ENCODE results near the gene PTP4A2.
"Not testable (repeated sequence)": the region's sequence is repeated elsewhere in the genome, so short reads cannot be mapped to it uniquely, and the experiment has no call there.

PTP4A2 gene

DNA sequence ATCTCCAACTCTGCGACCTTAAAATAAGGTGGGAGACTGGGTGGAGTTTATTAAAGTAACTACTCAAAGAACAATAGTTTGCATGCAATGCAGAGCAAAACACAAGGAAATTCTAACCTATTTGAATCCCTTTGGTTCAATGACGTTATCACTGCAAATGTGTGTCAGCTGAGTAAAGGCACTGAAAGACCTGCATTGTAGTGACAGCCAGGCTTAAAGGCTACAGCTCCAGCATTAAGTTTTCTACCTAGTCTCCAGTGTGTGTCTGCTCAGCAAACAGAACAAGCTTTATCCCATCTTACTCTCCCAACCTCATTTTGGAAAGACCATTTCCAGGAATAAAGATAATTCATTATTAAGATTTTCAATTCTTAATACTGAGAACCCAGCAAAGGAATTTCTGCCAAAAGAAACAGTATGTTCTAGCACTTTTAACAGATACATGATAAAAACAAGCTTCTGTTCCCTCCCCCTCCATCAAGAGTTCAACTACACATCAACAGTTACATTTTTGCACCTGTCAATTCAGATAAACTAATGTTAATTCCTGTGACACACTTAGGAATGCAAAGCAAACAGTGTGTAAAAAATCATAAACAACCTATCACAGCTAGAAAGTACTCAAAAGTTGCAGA lies 14.2 kb downstream of the PTP4A2 start:
- DNase-seq: no peak

DNA sequence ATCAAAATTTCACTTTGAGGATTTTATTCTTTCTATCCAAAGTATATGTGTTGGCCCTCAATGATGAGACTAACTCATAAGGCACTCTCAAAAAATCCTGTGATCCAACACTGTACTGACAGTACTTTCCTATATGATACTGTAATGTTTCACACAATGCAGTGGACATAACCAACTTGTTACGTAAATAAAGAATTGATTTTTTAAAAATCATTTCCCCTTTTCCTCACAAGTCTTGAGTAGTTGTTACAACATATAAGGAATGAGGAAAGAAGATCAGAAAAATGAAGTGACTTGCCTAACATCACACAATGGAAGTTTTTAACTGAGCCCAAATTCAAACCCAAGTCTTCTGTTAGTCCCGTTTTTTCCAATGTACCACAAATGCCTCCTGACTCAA lies 17.2 kb downstream of the PTP4A2 start:
- no peak for DNase-seq

DNA sequence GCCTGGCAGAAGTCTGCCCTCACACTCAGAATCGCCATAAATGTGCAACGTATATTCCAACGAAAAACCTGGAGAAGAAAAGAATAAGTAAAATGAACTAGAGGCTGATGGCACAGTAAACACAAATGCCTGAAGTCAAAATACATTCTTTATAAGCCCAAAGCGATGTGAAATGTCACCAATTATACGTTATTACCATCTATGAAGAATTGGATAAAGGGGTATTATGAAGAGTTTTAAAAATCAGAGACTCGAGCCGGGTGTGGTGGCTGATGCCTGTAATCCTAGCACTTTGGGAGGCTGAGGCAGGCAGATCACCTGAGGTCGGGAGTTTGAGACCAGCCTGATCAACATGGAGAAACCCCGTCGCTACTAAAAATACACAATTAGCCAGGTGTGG lies 18.6 kb downstream of the PTP4A2 start:
- DNase-seq: no peak

DNA sequence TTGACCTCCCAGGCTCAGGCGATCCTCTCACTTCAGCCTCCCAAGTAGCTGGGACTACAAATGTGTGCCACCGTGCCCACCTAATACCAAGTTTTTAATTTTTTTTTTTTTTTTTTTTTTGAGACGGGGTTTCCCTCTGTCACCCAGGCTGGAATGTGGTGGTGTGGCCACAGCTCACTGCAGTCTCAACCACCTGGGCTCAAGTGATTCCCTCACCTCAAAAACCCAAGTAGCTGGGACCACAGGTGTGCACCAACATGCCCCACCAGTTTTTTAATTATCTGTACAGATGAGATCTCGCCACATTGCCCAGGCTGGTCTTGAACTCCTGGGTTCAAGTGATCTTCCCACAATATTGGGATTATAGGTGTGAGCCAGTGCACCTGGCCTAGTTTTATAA lies 22.7 kb downstream of the PTP4A2 start:
- DNase-seq: no peak

DNA sequence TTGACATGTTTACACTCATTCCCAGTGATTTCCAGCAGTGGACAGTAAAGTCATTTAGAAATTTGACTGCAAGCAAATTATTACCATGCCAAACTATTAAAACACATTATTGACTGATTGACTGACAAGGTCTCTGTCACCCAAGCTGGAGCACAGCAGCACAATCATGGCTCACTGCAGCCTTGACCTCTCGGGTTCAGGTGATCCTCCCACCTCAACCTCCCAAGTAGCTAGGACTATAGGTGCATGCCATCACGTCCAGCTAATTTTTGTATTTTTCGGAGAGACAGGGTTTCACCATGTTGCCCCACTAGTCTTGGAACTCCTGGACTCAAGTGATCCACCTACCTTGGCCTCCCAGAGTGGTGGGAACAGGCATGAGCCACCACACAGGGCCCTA lies 24.2 kb downstream of the PTP4A2 start:
- DNase-seq: no peak

DNA sequence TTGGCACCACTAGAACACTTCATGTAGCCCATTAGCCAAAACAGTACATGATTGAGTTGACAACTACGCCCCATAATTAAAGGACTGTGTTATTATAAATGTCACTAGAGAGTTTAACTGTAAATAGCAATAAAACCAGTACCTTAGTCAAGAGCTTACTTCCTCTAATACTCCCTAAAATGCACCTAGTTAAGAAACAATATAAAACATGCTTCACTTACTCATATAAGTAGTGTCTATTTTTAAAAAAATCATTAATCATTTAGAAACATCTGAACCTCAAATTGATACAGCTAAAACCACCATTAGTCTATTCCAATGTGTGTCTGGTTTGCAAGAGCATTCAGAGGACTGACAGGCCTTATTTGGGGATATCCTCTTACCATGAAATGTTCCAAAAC lies 25.3 kb downstream of the PTP4A2 start:
- no peak for DNase-seq

DNA sequence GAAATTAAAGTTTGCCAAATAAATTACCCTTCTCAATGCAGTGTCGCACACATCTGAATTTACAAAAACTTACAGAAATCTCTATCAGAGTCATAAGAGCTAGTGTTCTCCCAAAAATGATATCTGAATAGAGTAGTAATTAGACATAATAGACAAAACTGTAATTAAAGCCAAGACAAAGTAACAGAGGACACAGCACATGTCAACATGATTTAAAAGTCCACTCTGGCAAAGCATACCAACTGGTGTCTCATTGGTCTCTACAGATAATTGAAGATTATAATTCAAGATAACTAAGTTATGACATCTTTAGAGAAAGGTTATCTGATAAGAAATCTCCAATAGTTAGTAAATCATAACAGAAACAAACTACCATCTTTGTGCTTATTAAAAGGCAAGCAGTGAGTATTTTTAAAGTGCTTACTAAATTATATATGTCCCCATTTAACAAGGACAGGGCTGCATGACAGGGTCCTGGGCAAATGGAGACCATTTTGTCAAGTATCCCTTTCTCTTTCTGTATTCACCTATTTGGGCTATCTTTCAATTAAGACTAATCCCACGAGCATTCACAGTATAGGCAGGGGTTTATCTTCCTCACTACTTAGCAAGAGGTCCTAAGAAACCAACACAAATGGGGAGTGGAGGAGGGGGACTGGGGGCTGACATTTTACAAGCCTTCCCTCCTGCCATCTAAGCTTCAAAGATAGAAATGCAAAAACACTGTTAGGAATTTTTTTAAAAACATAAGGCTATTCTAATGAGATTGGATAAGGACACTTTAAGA lies 26.0 kb downstream of the PTP4A2 start:
- no peak for DNase-seq

DNA sequence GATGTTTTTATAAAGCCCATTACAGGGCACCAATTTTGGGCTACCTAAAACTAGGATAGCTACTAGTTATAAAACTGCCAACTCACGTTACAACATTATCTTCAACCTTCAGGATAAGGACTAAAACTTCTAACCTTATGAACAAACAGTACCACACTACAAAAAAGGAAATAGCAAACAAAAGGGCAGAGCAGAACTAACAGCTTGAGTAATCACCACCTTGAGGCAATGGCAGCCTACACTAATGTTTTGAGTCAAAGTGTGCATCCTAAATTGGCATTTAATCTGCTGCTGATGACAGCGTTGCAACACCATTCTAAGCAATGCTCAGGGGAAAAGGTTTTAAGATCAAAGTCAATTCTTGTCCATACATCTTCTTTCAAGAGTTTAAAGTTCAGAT lies 27.2 kb downstream of the PTP4A2 start:
- no peak for DNase-seq

DNA sequence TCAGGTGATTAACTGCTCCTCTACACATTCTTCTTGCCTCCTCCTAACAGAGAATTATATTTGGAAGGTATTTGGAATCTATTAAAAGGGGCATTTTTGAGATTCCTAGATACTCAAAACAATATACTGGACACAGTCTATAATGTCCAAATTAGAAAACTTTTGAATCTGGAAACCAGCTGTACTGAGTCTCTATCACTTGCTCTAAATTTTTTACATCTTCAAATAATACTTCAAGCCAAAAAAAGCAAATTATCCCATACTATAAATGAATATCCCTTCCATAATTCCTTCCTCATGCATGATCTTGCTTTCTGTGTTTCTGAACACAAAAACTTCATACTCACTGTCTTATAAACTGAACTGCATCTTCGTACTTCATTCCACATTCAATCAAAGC lies 28.5 kb downstream of the PTP4A2 start:
- no peak for DNase-seq

DNA sequence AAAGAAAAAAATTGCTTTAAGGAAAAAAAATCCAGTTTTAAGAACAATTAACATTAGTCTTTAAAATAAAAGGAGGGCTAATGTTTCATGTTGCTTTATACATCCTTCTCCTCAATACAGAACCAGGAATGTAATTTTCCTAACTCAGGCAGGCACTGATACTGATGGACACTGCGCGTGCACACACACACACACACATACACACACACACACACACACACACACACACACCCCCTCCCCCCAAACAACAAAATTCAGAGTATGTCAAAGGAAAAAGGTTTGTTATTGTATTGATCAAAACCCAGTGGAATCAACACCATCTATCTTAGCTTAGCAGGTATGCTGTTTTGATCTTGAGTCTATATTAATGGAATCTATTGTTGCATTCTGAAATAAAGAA lies 31.6 kb downstream of the PTP4A2 start:
- DNase-seq: no peak

DNA sequence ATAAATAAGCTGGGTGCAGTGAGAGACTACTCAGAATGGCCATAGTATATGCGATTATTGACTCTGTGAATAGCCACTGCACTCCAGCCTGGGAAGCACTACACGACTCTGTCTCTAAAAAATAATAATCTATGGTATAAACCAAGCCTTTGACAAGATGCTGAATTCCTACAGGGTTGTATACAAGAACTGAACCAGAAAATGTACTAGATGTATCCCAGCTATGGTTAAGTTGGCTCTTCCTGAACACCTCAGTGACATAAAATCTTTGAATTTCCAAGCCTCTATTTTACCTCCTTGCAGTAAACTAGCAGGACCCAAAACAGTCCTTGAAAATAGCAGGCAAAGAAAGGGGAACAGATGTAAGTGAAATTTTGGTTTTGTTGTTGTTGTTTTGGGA lies 32.5 kb downstream of the PTP4A2 start:
- DNase-seq: no peak

DNA sequence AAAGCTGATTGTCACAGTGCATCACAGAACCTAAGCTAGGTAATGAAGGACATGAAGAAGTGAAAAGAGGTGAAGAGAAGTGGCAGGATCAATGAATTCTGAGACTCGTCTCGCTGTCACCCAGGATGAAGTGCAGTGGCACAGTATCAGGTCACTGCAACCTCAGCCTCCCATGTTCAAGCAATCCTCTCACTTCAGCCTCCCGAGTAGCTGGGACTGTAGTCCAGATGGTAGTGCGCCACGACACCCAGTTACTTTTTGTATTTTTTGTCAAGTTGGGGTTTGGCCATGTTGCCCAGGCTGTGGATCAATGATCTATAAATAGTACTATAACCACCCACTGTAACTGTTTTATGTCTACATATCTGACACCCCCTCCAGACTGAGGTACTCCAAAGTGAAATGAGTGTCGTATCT lies 33.1 kb downstream of the PTP4A2 start:
- DNase-seq: no peak

DNA sequence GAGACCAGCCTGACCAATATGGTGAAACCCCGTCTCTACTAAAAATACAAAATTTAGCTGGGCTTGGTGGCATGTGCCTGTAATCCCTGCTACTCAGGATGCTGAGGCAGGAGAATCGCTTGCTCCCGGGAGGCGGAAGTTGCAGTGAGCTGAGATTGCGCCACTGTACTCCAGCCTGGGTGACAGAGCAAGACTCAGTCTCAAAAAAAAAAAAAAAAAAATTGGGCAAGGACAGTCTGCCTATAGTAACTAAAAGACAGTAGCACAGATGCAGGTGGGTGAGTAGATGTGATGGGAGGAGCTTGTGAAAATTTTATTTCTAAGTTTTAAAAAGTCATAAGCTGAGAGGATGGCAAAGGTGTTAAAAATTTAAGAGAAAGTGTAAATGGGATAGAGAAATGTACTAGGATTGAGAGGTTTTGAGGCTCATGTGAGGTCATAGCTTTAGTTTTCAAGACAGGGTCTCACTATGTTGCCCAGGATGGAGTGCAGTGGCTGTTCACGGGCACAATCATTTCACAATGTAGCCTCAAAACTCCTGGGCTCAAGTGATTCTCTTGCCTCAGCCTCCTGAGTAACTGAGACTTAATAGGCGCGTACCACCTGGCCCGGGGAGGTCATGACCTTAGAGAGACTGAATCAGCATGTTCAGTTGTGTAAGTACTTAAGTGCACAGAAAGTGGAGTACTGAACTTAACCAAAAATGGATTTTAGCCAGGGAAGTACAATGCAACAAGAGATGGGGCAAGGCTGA lies 33.7 kb downstream of the PTP4A2 start:
- DNase-seq: no peak

DNA sequence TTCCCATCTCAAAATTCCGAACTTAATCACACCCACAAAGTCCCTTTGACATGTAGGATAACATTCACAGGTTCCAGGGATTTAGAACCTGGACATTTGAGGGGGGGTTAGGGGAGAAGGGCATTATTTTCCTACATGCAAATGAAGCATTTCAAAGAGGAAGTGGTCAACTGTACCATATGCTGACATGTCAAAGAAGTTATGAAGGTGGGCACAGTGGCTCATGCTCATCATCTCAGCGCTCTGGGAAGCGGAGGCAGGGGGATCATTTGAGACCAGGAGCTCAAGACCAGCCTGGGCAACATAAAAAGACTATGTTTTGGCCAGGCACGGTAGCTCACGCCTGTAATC lies 35.7 kb downstream of the PTP4A2 start:
- DNase-seq: no peak

DNA sequence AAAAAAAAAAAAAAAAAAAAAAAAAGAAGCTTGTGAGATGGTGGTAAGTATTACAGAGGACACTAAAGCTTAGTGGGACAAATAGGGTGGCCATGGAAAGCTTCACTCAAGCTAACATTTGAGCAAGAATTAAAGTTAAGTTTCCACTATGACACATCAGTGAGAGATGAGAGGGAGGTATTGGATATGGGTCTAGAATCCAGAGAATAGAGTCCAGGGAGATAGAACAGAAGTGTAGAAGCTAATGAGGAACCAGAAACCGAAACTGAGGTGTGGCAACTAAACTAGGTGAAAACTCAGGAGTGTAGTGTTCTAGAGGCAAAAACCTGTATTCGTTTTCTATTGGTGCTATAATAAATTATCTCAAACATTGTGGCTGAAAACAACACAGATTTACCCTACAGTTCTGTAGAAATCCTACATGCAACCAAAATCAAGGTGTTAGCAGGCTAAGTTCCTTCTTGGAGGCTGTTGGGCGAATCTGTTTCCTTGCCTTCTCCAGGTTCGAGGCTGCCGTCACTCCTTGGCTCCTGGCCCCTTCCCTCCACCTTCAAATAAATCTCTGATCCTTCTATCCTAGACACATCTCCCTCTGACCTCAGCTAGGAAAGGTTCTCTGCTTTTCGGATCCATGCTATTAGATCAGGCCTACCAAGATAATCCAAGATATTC lies 36.2 kb downstream of the PTP4A2 start:
- no peak for DNase-seq

DNA sequence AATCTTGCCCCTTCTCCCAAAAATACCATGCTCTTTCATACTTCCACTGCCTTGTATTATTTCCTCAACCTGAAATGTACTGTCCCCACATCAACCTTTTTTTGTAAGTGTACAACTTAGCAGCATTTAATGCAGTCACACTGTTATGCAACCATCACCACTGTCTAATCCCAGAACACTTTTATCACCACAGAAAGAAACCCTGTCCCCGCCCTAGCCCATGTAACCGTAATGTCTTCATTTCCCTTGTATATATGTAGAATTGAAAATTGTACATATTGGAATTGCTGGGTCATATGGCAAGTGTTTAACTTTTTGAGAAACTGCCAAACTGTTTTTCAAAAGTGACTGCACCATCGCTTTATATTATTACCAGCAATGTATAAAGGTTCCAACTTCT lies 37.4 kb downstream of the PTP4A2 start:
- DNase-seq: no peak

DNA sequence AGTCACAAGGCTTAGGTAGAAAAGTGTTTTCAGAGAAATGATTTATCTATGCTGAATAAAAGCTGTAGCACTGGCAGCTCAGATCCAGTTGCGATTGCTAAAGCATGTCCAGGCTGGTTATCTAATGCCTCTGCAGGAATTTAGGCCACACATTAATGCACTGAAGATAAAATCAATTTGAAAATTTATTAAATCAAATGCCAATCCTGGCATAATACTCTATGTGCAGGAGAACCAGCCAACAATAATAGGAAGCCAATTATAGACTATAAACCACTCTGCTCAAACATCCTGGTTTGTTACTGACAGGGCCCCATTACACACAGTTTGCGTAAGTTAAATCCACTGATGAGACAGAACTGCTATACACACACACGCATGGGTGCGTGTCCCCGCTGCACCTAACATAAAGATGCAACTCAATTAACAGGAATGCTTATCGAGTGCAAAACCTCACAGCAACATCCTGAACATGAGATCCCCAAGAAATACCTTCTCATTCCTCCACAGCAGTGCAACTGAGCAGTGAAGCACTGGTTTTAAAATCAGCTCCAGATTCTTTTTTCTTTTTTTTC lies 40.6 kb downstream of the PTP4A2 start:
- no peak for DNase-seq

DNA sequence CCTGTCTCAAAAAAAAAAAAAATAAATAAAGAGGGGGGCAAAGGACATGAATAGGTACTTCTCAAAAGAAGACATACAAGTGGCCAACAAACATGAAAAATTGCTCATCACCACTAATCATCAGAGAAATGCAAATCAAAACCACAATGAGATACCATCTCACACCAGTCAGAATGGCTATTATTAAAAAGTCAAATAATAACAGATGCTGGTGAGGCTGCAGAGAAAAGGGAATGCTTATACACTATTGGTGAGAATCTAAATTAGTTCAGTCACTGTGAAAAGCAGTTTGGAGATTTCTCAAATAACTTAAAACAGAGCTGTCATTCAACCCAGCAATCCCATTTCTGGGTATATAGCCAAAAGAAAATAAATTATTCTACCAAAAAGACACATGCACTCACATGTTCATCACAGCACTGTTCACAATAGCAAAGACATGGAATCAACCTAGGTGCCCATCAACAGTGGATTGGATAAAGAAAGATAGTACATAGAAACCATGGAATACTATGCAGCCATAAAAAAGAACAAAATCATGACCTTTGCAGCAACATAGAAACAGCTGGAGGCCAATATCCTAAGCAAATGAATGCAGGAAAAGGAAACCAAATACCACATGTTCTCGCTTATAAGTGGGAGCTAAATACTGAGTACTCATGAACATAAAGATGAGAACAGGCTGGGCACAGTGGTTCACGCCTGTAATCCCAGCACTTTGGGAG lies 42.5 kb downstream of the PTP4A2 start:
- DNase-seq: not testable (repeated sequence)

DNA sequence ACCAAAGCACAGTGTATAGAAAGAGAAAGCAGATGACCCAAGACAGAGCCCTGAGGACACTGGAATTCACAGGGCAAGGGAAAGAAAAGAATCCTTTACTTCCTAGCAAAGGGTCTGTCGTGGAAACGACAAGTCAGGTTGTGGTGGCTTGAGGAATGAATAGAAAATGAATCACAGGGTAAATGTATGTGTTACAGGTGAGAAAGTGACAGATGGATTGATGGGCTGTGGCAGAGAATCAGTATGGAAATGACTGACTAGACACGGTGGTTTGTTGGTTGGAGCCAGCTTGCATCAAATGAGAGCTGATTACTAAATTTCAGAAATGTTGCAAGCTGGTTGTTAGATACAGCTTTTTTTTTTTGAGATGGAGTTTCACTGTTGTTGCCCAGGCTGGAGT lies 46.9 kb downstream of the PTP4A2 start:
- no peak for DNase-seq

DNA sequence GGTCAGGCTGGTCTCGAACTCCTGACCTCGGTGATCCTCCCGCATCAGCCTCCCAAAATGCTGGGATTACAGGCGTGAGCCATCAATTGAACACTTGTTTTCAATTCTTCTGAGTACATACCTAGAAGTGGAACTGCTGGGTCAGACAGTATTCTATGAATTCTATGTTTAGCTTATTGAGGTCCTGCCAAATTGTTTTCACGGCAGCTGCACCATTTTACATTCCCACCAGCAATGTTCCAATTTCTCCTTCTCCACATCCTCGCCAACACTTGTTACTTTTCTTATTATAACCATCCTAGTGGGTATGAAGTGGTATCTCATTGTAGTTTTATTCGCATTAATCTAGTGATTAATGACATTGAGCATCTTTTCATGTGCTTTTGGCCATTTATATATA lies 49.9 kb downstream of the PTP4A2 start:
- DNase-seq: no peak

DNA sequence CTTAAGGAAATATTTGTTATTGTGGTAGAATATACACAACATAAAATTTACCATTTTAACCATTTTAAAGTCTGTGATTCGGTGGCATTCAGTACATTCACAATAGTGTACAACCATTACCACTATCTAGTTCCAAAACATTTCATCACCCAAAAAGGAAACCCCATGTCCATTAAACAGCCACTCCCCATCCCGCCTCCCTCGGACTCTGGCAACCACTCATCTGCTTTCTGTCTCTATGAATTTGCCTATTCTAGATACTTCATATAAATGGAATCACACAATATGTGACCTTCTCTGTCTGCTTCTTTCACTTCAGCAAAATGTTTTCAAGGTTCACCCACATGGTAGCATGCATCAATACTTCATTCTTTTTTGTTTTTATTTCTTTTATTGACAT lies 51.3 kb downstream of the PTP4A2 start:
- DNase-seq: no peak

DNA sequence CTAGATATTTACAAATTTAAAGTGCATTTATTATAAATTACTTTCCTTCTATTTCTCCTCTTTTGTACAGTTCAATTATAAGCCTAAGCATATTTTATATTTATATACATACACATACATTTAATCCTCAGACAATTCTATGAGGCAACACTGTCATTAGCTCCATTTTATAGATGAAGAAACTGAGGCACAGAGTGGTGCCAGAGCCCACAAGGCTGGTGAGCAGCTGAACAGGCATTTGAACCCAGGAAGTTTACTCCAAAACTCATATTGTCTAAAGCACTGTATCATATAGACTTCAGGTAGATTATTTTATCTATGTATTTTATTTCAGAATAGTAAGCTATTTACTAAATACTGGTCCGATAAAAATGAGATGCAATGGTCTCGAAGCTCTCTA lies 52.3 kb downstream of the PTP4A2 start:
- no peak for DNase-seq

All from SHP77 (cell line).